ENCODE results near the gene SP2. TPM values are rescaled to one million over a fixed set of nuclear protein-coding genes. Genes with fewer than 3 reads are reported as not detected.

The SP2 gene
- total and polyA plus RNA-seq, 2 of the 8 experiments (the other 6 are each of a cell fraction or from before 2014, with no cell fraction given), result 5.6 to 13.8 TPM

DNA sequence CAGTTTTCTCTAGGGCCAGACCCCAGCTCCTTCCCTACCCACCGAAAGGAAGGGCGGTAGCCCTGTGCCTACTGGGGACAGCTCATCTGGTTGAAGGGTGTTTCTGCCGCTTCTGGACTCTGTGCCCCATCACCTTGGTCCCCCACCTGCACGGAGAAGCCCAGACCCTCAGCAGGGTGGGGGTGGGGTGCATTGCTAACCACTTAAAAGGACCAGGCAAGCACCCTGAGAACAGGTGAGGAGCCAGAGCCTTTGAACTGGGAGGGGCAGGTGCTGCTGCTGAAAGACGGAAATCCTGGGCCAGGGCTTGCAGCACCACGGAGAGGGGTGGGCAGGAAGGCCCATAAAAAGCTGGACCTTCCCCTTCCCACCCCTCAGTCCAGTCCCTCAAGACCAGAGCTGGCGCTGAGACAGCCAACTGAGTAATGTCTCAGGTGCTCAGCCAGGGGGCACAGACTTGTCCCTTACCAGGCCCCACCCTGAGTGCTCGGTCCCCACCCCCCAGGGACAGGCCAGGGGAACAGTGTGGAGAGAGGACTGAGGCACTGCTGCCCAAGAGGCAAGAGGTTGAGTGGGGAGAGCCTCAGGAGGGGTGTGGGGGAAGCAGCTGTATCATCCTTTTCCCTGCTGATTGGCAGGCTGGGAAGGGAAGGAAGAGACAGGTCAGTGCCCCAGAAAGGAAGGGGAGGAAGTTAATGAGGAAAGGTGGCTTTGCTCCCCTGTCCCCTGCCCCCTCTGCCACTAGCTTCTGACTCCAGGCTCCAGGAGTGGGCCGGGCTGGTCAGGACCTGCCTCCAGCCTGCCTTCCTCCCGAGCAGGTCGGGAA, 10.9 kb upstream of the SP2 start (continued):
- TF ChIP-seq, protein P1, sequence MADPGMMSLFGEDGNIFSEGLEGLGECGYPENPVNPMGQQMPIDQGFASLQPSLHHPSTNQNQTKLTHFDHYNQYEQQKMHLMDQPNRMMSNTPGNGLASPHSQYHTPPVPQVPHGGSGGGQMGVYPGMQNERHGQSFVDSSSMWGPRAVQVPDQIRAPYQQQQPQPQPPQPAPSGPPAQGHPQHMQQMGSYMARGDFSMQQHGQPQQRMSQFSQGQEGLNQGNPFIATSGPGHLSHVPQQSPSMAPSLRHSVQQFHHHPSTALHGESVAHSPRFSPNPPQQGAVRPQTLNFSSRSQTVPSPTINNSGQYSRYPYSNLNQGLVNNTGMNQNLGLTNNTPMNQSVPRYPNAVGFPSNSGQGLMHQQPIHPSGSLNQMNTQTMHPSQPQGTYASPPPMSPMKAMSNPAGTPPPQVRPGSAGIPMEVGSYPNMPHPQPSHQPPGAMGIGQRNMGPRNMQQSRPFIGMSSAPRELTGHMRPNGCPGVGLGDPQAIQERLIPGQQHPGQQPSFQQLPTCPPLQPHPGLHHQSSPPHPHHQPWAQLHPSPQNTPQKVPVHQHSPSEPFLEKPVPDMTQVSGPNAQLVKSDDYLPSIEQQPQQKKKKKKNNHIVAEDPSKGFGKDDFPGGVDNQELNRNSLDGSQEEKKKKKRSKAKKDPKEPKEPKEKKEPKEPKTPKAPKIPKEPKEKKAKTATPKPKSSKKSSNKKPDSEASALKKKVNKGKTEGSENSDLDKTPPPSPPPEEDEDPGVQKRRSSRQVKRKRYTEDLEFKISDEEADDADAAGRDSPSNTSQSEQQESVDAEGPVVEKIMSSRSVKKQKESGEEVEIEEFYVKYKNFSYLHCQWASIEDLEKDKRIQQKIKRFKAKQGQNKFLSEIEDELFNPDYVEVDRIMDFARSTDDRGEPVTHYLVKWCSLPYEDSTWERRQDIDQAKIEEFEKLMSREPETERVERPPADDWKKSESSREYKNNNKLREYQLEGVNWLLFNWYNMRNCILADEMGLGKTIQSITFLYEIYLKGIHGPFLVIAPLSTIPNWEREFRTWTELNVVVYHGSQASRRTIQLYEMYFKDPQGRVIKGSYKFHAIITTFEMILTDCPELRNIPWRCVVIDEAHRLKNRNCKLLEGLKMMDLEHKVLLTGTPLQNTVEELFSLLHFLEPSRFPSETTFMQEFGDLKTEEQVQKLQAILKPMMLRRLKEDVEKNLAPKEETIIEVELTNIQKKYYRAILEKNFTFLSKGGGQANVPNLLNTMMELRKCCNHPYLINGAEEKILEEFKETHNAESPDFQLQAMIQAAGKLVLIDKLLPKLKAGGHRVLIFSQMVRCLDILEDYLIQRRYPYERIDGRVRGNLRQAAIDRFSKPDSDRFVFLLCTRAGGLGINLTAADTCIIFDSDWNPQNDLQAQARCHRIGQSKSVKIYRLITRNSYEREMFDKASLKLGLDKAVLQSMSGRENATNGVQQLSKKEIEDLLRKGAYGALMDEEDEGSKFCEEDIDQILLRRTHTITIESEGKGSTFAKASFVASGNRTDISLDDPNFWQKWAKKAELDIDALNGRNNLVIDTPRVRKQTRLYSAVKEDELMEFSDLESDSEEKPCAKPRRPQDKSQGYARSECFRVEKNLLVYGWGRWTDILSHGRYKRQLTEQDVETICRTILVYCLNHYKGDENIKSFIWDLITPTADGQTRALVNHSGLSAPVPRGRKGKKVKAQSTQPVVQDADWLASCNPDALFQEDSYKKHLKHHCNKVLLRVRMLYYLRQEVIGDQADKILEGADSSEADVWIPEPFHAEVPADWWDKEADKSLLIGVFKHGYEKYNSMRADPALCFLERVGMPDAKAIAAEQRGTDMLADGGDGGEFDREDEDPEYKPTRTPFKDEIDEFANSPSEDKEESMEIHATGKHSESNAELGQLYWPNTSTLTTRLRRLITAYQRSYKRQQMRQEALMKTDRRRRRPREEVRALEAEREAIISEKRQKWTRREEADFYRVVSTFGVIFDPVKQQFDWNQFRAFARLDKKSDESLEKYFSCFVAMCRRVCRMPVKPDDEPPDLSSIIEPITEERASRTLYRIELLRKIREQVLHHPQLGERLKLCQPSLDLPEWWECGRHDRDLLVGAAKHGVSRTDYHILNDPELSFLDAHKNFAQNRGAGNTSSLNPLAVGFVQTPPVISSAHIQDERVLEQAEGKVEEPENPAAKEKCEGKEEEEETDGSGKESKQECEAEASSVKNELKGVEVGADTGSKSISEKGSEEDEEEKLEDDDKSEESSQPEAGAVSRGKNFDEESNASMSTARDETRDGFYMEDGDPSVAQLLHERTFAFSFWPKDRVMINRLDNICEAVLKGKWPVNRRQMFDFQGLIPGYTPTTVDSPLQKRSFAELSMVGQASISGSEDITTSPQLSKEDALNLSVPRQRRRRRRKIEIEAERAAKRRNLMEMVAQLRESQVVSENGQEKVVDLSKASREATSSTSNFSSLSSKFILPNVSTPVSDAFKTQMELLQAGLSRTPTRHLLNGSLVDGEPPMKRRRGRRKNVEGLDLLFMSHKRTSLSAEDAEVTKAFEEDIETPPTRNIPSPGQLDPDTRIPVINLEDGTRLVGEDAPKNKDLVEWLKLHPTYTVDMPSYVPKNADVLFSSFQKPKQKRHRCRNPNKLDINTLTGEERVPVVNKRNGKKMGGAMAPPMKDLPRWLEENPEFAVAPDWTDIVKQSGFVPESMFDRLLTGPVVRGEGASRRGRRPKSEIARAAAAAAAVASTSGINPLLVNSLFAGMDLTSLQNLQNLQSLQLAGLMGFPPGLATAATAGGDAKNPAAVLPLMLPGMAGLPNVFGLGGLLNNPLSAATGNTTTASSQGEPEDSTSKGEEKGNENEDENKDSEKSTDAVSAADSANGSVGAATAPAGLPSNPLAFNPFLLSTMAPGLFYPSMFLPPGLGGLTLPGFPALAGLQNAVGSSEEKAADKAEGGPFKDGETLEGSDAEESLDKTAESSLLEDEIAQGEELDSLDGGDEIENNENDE (IDR thresholded peaks at IDR 0.05; ENCODE audit: insufficient replicate concordance, low read length), result no peak
- TF ChIP-seq GTF2F1 (IDR thresholded peaks at IDR 0.05; ENCODE audit: borderline replicate concordance, low read depth, low read length), result no peak
- TF ChIP-seq CHD2 (IDR thresholded peaks at IDR 0.05; ENCODE audit: low read length), result no peak
- no peak for TF ChIP-seq POU5F1 (IDR thresholded peaks at IDR 0.05; ENCODE audit: low read depth, low read length)
- no peak for TF ChIP-seq RXRA (IDR thresholded peaks at IDR 0.05; ENCODE audit: insufficient read depth, low read depth, low read length)
- no peak for TF ChIP-seq SP4 (IDR thresholded peaks at IDR 0.05; ENCODE audit: low read length)
- TF ChIP-seq, protein P2, sequence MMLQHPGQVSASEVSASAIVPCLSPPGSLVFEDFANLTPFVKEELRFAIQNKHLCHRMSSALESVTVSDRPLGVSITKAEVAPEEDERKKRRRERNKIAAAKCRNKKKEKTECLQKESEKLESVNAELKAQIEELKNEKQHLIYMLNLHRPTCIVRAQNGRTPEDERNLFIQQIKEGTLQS (IDR thresholded peaks at IDR 0.05; ENCODE audit: insufficient read depth, low read depth, low read length), result no peak
- TF ChIP-seq MAX (IDR thresholded peaks at IDR 0.05), result no peak
- TF ChIP-seq BACH1 (IDR thresholded peaks at IDR 0.05; ENCODE audit: low read length), result no peak
- no peak for TF ChIP-seq PHF8 (conservative IDR thresholded peaks at IDR 0.05; ENCODE audit: low read depth, low read length)
